IMR-90 (cell line): ENCODE results near the gene LRRC10B.

Experiments used
- BHLHE40 ChIP-seq: fragments of 150-350 bp; IDR thresholded peaks from 2 replicates; pipeline ENCODE4 v1.6.1; 2016; ENCODE audit warnings: mild to moderate bottlenecking, low read depth, low read length
- CEBPB ChIP-seq: IDR thresholded peaks from 2 replicates; pipeline ENCODE4 v1.6.1; 2012; ENCODE audit warnings: low read depth, low read length, improper control_type of control experiment
- CHD1 ChIP-seq: IDR thresholded peaks from 2 replicates; pipeline ENCODE4 v1.6.1; 2012; ENCODE audit warnings: low read depth, low read length, improper control_type of control experiment
- FOS ChIP-seq: fragments of 150-350 bp; IDR thresholded peaks from 2 replicates; pipeline ENCODE4 v1.6.1; 2016; ENCODE audit warnings: low read depth, low read length
- MAFK ChIP-seq: IDR thresholded peaks from 2 replicates; pipeline ENCODE4 v1.6.1; 2012; ENCODE audit warnings: low read depth, low read length, improper control_type of control experiment
- MAZ ChIP-seq: IDR thresholded peaks from 2 replicates; pipeline ENCODE4 v1.6.1; 2012; ENCODE audit warnings: low read depth, mild to moderate bottlenecking, low read length, improper control_type of control experiment, moderate library complexity, borderline replicate concordance
- MXI1 ChIP-seq: IDR thresholded peaks from 2 replicates; pipeline ENCODE4 v1.6.1; 2012; ENCODE audit warnings: low read depth, mild to moderate bottlenecking, low read length, moderate library complexity, borderline replicate concordance
- POLR2A ChIP-seq: IDR thresholded peaks from 2 replicates; pipeline ENCODE4 v1.6.1; 2012; ENCODE audit warnings: mild to moderate bottlenecking, low read depth, low read length
- RAD21 ChIP-seq: IDR thresholded peaks from 2 replicates; pipeline ENCODE4 v1.6.1; 2012; ENCODE audit warnings: low read length, improper control_type of control experiment
- RCOR1 ChIP-seq: IDR thresholded peaks from 2 replicates; pipeline ENCODE4 v1.6.1; 2012; ENCODE audit warnings: mild to moderate bottlenecking, low read length, improper control_type of control experiment; ENCODE audit not compliant: insufficient replicate concordance
- RFX5 ChIP-seq: IDR thresholded peaks from 2 replicates; pipeline ENCODE4 v1.8.0; 2012; ENCODE audit warnings: low read depth, mild to moderate bottlenecking, low read length, moderate library complexity
- TF ChIP-seq, protein P1 (sequence below): conservative IDR thresholded peaks from 2 replicates; pipeline ENCODE4 v1.5.1; 2012; ENCODE audit warnings: mild to moderate bottlenecking, low read depth, low read length, improper control_type of control experiment
- TF ChIP-seq, protein P2 (sequence below): fragments of 150-350 bp; IDR thresholded peaks from 2 replicates; pipeline ENCODE4 v1.6.1; 2017; ENCODE audit warnings: mild to moderate bottlenecking, antibody characterized with exemption, low read length, low read depth
- TF ChIP-seq, protein P3 (sequence below): fragments of 150-350 bp; IDR thresholded peaks from 2 replicates; pipeline ENCODE4 v1.6.1; 2016; ENCODE audit warnings: low read depth, mild to moderate bottlenecking, low read length, moderate library complexity, borderline replicate concordance

DNA sequence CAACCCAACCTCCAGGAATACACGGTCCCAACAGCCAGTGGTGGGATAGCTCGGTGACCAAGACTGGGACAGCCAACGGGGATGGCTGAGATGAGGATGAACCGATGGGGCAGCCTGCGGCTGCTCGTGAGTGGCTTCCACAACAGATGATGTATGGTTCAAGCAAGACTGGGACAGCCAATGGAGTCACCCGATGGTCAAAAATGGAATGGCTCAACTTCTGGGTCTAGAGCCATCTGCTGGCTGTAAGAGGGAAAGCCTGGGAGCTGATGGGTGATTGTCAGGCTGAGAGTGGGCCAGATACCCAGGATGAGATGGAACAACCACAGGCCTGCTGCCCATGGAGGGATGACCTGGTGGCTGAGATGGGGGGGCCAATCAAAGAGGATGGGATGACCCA, 36.8 kb downstream of the LRRC10B start:
- no peak for TF ChIP-seq MAFK
- TF ChIP-seq, protein P1, sequence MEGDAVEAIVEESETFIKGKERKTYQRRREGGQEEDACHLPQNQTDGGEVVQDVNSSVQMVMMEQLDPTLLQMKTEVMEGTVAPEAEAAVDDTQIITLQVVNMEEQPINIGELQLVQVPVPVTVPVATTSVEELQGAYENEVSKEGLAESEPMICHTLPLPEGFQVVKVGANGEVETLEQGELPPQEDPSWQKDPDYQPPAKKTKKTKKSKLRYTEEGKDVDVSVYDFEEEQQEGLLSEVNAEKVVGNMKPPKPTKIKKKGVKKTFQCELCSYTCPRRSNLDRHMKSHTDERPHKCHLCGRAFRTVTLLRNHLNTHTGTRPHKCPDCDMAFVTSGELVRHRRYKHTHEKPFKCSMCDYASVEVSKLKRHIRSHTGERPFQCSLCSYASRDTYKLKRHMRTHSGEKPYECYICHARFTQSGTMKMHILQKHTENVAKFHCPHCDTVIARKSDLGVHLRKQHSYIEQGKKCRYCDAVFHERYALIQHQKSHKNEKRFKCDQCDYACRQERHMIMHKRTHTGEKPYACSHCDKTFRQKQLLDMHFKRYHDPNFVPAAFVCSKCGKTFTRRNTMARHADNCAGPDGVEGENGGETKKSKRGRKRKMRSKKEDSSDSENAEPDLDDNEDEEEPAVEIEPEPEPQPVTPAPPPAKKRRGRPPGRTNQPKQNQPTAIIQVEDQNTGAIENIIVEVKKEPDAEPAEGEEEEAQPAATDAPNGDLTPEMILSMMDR, result peak; percentile 35
- TF ChIP-seq POLR2A, result no peak
- no peak for TF ChIP-seq RAD21
- TF ChIP-seq RFX5, result no peak
- no peak for TF ChIP-seq BHLHE40
- no peak for TF ChIP-seq CEBPB
- TF ChIP-seq FOS, result no peak
- no peak for TF ChIP-seq RCOR1
- no peak for TF ChIP-seq CHD1
- TF ChIP-seq, protein P2, sequence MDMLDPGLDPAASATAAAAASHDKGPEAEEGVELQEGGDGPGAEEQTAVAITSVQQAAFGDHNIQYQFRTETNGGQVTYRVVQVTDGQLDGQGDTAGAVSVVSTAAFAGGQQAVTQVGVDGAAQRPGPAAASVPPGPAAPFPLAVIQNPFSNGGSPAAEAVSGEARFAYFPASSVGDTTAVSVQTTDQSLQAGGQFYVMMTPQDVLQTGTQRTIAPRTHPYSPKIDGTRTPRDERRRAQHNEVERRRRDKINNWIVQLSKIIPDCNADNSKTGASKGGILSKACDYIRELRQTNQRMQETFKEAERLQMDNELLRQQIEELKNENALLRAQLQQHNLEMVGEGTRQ, result no peak
- no peak for TF ChIP-seq MAZ
- no peak for TF ChIP-seq MXI1
- TF ChIP-seq, protein P3, sequence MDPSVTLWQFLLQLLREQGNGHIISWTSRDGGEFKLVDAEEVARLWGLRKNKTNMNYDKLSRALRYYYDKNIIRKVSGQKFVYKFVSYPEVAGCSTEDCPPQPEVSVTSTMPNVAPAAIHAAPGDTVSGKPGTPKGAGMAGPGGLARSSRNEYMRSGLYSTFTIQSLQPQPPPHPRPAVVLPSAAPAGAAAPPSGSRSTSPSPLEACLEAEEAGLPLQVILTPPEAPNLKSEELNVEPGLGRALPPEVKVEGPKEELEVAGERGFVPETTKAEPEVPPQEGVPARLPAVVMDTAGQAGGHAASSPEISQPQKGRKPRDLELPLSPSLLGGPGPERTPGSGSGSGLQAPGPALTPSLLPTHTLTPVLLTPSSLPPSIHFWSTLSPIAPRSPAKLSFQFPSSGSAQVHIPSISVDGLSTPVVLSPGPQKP, result no peak
